Sigmoid colon (tissue), 7 donors: Measurements from ENCODE around the gene TCAF1. TPM values are rescaled to one million over a fixed set of nuclear protein-coding genes. Genes with fewer than 3 reads are reported as not detected.

ENCODE experiments used
- DNase-seq: peaks from one replicate; pipeline ENCODE4 v3.0.0-alpha.2; 2019
- H3K27ac ChIP-seq, 4 donors: fragments of 200-600 bp; sonication (generic); one replicate each; pipeline ENCODE4 v1.5.1; 2016 to 2019; ENCODE audit warnings: mild to moderate bottlenecking in 1 of 4
- H3K27me3 ChIP-seq, 3 donors: fragments of 200-600 bp; sonication (generic); one replicate each; pipeline ENCODE4 v1.5.1; 2019; ENCODE audit warnings: mild to moderate bottlenecking in 1 of 3
- H3K36me3 ChIP-seq, 4 donors: fragments of 200-600 bp; sonication (generic); one replicate each; pipeline ENCODE4 v1.5.1; 2016 to 2019
- H3K4me1 ChIP-seq, 4 donors: fragments of 200-600 bp; sonication (generic); one replicate each; pipeline ENCODE4 v1.5.1; 2017 to 2019
- H3K4me3 ChIP-seq, 4 donors: fragments of 200-600 bp; sonication (generic); one replicate each; pipeline ENCODE4 v1.5.1; 2017 to 2019; ENCODE audit warnings: mild to moderate bottlenecking in 2 of 4, moderate library complexity in 1 of 4
- H3K9me3 ChIP-seq, 4 donors: fragments of 200-600 bp in 3 of 4; sonication (generic) in 3 of 4; one replicate each; pipeline versions ENCODE4 v1.5.1 to v1.6.1; 2013 to 2019
- CTCF ChIP-seq, 4 experiments: fragments of 450-650 bp in 3 of 4; fragments of 200-600 bp in 1 of 4; IDR thresholded peaks; one replicate each; pipeline ENCODE4 v1.5.1; 2016 to 2019; ENCODE audit warnings: antibody characterized with exemption in 4 of 4, mild to moderate bottlenecking in 3 of 4, moderate library complexity in 2 of 4
- EP300 ChIP-seq, 4 donors: sonication (generic); formaldehyde crosslinking; IDR thresholded peaks; one replicate each; pipeline ENCODE4 v1.6.1; 2017; ENCODE audit warnings: antibody characterized with exemption in 4 of 4
- POLR2A ChIP-seq, 2 donors: fragments of 450-650 bp; IDR thresholded peaks; one replicate each; pipeline ENCODE4 v1.6.1; 2016; ENCODE audit warnings: antibody characterized with exemption in 2 of 2, mild to moderate bottlenecking in 2 of 2, moderate library complexity in 2 of 2
- POLR2AphosphoS5 ChIP-seq, 4 donors: sonication (generic); formaldehyde crosslinking; IDR thresholded peaks; one replicate each; pipeline ENCODE4 v1.6.1; 2017; ENCODE audit warnings: antibody characterized with exemption in 4 of 4
- WGBS, 2 donors: extraction: QIAGEN DNeasy Blood & Tissue Kit; methylation state at CpG; one replicate each; pipeline ENCODE4 v1.1.7; 2013; 5-methylcytosine and 5-hydroxymethylcytosine counted together
- intact Hi-C: fragments of 100-400 bp; cut with DNase I; formaldehyde crosslinking; loops from one replicate; pipeline ENCODE4 v1.15.1; 2023
- polyA plus RNA-seq, 3 donors: library from polyadenylated mRNA; stranded (reverse); fragments of 200-250 nt; gene quantifications; one replicate each; pipeline ENCODE4 v1.2.3, GENCODE V29; 2013
- total RNA-seq, 4 donors: library from RNA; depleted of rRNA; stranded (reverse); fragments of >200 nt; gene quantifications; one replicate each; pipeline ENCODE4 v1.1.0, GENCODE V29; 2016
- donor health status: healthy with polysubstance abuse.
- donor health status: Bipolar disorder and iron deficiency.
- donor health status: healthy.

The TCAF1 gene
- total and polyA plus RNA-seq, 7 donors, result 12.3 to 56.8 (median 40.8) TPM

GRCh38 chr7:143889068-143889467 lies 12.9 kb downstream of the TCAF1 start:
- DNase-seq, result no peak
- TF ChIP-seq EP300 (IDR thresholded peaks at IDR 0.05), result no peak
- TF ChIP-seq CTCF (IDR thresholded peaks at IDR 0.05), result no peak
- no peak for TF ChIP-seq POLR2AphosphoS5 (IDR thresholded peaks at IDR 0.05)
- no peak for TF ChIP-seq POLR2A (IDR thresholded peaks at IDR 0.05)
- no peak overlapping the region for H3K27ac ChIP-seq
- intact Hi-C loops, result no loop called here
- no peak overlapping the region for H3K4me3 ChIP-seq
- H3K27me3 ChIP-seq, result no peaks in the 10 kb centered on the region
- H3K36me3 ChIP-seq, result peaks cover 0 to 5% (median 0%) of the 10 kb centered on the region in 4 donors
- H3K4me1 ChIP-seq, result peaks cover 0 to 21% (median 8%) of the 10 kb centered on the region in 4 donors
- H3K9me3 ChIP-seq, result no peaks in the 10 kb centered on the region
- 93 to 95% methylated on average over 2 of the region's 2 CpGs for WGBS, 2 donors

- no peaks in the 10 kb centered on the region for H3K9me3 ChIP-seq
- H3K4me3 ChIP-seq, result no peak overlapping the region
- H3K4me1 ChIP-seq, result peaks cover 0 to 32% (median 11%) of the 10 kb centered on the region in 4 donors
- H3K27ac ChIP-seq, result no peak overlapping the region
- 88 to 94% methylated on average over 6 of the region's 6 CpGs for WGBS, 2 donors
- H3K27me3 ChIP-seq, result no peaks in the 10 kb centered on the region
- TF ChIP-seq POLR2A (IDR thresholded peaks at IDR 0.05) (no peak), POLR2AphosphoS5 (IDR thresholded peaks at IDR 0.05) (no peak)
- intact Hi-C loops, result no loop called here
- no peak for DNase-seq
- H3K36me3 ChIP-seq, result peaks cover 0 to 5% (median 0%) of the 10 kb centered on the region in 4 donors
Measured at GRCh38 chr7:143886826-143887477, 15.0 kb downstream of the TCAF1 start.

GRCh38 chr7:143885951-143886350 lies 16.0 kb downstream of the TCAF1 start:
- 78 to 95% methylated on average over 3 of the region's 3 CpGs for WGBS, 2 donors
- H3K27me3 ChIP-seq, result no peaks in the 10 kb centered on the region
- no peak for DNase-seq
- TF ChIP-seq POLR2A (IDR thresholded peaks at IDR 0.05), result no peak
- no peak for TF ChIP-seq POLR2AphosphoS5 (IDR thresholded peaks at IDR 0.05)
- TF ChIP-seq CTCF (IDR thresholded peaks at IDR 0.05), result no peak
- no peak for TF ChIP-seq EP300 (IDR thresholded peaks at IDR 0.05)
- intact Hi-C loops, result no loop called here
- H3K36me3 ChIP-seq, result peaks cover 0 to 5% (median 0%) of the 10 kb centered on the region in 4 donors
- peak overlapping the region in 1 of 4 donors; percentile 4 for H3K27ac ChIP-seq
- H3K4me3 ChIP-seq, result no peak overlapping the region
- no peaks in the 10 kb centered on the region for H3K9me3 ChIP-seq
- peaks cover 0 to 42% (median 21%) of the 10 kb centered on the region in 4 donors for H3K4me1 ChIP-seq

GRCh38 chr7:143884969-143885559 lies 16.9 kb downstream of the TCAF1 start:
- H3K36me3 ChIP-seq, result peaks cover 0 to 5% (median 0%) of the 10 kb centered on the region in 4 donors
- WGBS, 2 donors, result 20 to 76% methylated on average over 38 of the region's 38 CpGs
- H3K4me1 ChIP-seq, result peaks cover 0 to 49% (median 24%) of the 10 kb centered on the region in 4 donors
- peak; percentile 79 for DNase-seq
- intact Hi-C loops, result loop anchor here (5.0 kb wide), 1 partner anchor 107 kb away; no protein-coding TSS in a partner anchor
- H3K27me3 ChIP-seq, result no peaks in the 10 kb centered on the region
- peak overlapping the region; percentile 29 to 61 (median 50) for H3K4me3 ChIP-seq
- H3K27ac ChIP-seq, result peak overlapping the region; percentile 10 to 84 (median 74)
- no peaks in the 10 kb centered on the region for H3K9me3 ChIP-seq
- TF ChIP-seq EP300 (IDR thresholded peaks at IDR 0.05) (no peak), POLR2AphosphoS5 (IDR thresholded peaks at IDR 0.05) (peak in 2 of 4 donors; percentile 15 to 24)

GRCh38 chr7:143884241-143884968 lies 17.6 kb downstream of the TCAF1 start:
- TF ChIP-seq POLR2A (IDR thresholded peaks at IDR 0.05), result no peak
- no peak for TF ChIP-seq CTCF (IDR thresholded peaks at IDR 0.05)
- TF ChIP-seq POLR2AphosphoS5 (IDR thresholded peaks at IDR 0.05), result no peak
- TF ChIP-seq EP300 (IDR thresholded peaks at IDR 0.05), result no peak
- no peak for DNase-seq
- peaks cover 0 to 5% (median 0%) of the 10 kb centered on the region in 4 donors for H3K36me3 ChIP-seq
- 76 to 85% methylated on average over 11 of the region's 11 CpGs for WGBS, 2 donors
- H3K27me3 ChIP-seq, result no peaks in the 10 kb centered on the region
- H3K4me1 ChIP-seq, result peaks cover 0 to 49% (median 24%) of the 10 kb centered on the region in 4 donors
- intact Hi-C loops, result loop anchor here (5.0 kb wide), 1 partner anchor 108 kb away; no protein-coding TSS in a partner anchor
- no peaks in the 10 kb centered on the region for H3K9me3 ChIP-seq
- peak overlapping the region; percentile 29 to 61 (median 50) for H3K4me3 ChIP-seq
- peak overlapping the region; percentile 10 to 84 (median 74) for H3K27ac ChIP-seq
